Cardiac fibroblast (primary cell): Measurements from ENCODE around the gene TXNDC16.
"Not testable (repeated sequence)": the region's sequence is repeated elsewhere in the genome, so short reads cannot be mapped to it uniquely, and the experiment has no call there.

ENCODE experiments used
- DNase-seq, 2 donors: peaks; one replicate each; pipeline versions ENCODE4 v3.0.0 to v3.0.0-alpha.2; 2010; ENCODE audit warnings: low read depth in 2 of 2
- H3K4me3 ChIP-seq, 2 donors: replicated peaks in 1 of 2; 1 replicate in 1 of 2; 2 replicates in 1 of 2; pipeline ENCODE4 v1.5.1; 2011; ENCODE audit warnings: low read depth in 2 of 2, low read length in 2 of 2, mild to moderate bottlenecking in 2 of 2, moderate library complexity in 1 of 2
- TF ChIP-seq, protein P1 (sequence below): IDR thresholded peaks from one replicate; pipeline ENCODE4 v1.5.1; 2011; ENCODE audit warnings: low read depth, mild to moderate bottlenecking, low read length, inconsistent platforms

The TXNDC16 gene

DNA sequence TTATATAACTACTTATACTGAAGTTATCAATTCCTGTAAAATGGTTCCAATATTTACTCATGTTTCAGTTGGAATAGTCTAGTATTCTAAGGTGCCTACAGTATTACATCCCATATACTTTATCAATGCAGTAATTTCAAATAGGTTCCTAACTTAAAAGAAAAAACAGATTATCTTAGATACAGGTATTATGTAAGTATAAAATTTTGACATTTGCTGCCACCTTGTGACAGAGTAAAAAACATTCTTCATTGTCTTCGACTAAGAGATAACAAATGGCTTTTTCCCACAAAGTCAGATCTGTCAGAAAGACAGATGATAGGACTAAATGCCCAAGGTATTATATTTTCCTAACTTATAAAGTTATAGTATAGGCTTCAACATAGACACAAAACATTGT lies 78.7 kb downstream of the TXNDC16 start:
- DNase-seq: peak; percentile 65 to 80
- H3K4me3 ChIP-seq: no peak overlapping the region
- TF ChIP-seq, protein P1, sequence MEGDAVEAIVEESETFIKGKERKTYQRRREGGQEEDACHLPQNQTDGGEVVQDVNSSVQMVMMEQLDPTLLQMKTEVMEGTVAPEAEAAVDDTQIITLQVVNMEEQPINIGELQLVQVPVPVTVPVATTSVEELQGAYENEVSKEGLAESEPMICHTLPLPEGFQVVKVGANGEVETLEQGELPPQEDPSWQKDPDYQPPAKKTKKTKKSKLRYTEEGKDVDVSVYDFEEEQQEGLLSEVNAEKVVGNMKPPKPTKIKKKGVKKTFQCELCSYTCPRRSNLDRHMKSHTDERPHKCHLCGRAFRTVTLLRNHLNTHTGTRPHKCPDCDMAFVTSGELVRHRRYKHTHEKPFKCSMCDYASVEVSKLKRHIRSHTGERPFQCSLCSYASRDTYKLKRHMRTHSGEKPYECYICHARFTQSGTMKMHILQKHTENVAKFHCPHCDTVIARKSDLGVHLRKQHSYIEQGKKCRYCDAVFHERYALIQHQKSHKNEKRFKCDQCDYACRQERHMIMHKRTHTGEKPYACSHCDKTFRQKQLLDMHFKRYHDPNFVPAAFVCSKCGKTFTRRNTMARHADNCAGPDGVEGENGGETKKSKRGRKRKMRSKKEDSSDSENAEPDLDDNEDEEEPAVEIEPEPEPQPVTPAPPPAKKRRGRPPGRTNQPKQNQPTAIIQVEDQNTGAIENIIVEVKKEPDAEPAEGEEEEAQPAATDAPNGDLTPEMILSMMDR: peak; percentile 23

DNA sequence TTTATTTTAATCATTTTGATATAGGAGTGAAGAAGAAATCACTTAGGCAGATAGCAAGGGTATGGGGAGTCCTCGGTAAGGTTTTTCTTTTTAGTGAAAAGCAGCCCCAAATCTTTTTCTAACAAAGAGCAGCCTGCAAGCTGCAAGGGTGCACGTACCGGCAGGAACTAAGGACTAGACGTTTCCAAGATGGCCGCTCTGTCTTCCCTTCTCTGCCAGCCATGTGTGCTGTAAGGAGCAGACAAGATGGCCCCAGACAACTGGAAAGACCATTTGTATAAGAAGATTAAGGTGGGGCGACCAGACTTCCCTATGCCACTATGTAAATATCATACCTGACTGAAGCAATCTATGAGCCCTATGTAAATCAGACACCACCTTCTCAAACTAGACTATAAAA lies 79.6 kb downstream of the TXNDC16 start:
- TF ChIP-seq, protein P1: no peak
- no peak for DNase-seq
- no peak overlapping the region for H3K4me3 ChIP-seq

GRCh38 chr14:52472251-52472650 lies 80.1 kb downstream of the TXNDC16 start:
- not testable (repeated sequence) for H3K4me3 ChIP-seq, DNase-seq

DNA sequence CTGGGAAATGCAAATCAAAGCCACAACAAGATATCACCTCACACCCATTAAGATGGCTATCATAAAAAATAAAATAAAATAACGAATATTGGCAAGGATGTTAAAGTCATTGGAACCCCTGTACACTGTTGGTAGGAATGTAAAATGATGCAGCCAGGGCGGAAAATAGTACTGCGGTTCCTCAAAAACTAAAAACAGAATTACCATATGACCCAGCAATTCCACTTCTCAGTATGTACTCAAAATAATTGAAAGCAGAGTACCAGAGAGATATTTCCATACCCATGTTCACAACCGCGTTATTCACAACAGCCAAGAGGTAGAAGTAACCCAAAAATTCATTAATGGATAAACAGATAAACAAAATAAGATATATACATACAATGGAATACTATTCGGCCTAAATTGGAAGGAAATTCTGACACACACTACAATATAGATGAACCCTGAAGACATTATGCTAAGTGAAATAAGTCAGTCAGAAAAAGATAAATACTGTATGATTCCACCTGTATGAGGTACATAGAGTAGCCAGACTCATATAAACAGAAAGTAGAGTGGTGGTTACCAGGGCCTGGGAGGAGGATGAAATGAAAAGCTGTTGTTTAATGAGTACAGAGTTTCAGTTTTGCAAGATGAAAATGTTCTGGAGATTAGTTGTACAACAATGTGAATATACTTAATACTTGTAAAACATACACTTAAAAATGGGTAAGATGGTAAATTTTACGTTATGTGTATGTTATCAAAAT lies 84.6 kb downstream of the TXNDC16 start:
- no peak overlapping the region for H3K4me3 ChIP-seq
- DNase-seq: no peak
- TF ChIP-seq, protein P1: no peak

- no peak overlapping the region for H3K4me3 ChIP-seq
- DNase-seq: no peak
- TF ChIP-seq, protein P1: no peak
Observed at GRCh38 chr14:52464175-52464574, 88.1 kb downstream of the TXNDC16 start.

DNA sequence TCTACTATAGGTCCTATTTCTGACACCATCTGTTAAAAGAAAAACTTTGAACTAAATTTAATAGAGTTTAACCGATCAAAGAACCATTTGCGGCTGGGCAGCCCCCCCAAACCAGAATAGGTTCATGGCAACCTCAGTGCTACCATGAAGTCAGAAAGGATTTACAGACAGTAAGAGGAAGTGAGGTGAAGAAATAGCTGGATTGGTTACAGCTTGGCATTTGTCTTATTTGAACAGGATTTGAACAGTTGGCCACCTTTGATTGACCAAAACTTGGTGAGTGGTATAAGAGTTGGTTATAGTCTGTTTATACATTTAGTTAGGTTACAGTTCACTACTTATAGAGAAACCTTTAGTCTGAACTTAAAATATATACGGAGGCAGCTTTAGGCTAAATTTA lies 88.9 kb downstream of the TXNDC16 start:
- no peak for DNase-seq
- H3K4me3 ChIP-seq: no peak overlapping the region
- TF ChIP-seq, protein P1: no peak

DNA sequence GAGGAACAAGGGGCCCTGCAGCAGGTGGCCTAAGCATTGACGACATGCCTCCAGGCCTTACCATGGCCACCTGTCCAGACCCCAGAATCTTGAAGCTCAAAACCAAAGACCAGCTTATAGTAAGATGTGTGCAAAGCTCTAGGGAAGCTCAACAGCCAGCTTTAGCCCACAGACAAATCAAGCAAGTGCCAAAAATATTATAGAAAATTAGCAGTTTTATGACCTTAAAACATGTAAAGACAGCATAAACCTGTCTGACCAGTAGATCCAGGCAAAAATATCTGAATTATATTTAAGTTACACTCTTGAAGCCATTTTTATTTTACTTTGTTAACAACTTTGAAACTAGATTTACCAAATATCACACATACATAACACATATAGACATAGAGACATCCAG lies 90.6 kb downstream of the TXNDC16 start:
- DNase-seq: no peak
- H3K4me3 ChIP-seq: no peak overlapping the region
- TF ChIP-seq, protein P1: no peak
